Bronchial epithelial cell (primary cell): ENCODE results near the gene SORCS2. TPM values are rescaled to one million over a fixed set of nuclear protein-coding genes. Genes with fewer than 3 reads are reported as not detected.

Experiments
- DNase-seq: peaks from one replicate; pipeline ENCODE4 v3.0.0-alpha.2; 2010; ENCODE audit warnings: low read depth
- FAIRE-seq: peaks from 2 replicates; lab custom pipeline; 2011; peaks lifted over from hg19 to GRCh38; lab: Jason Lieb, UNC
- H3K27me3 ChIP-seq: 2 replicates; pipeline ENCODE4 v1.5.1; 2011; ENCODE audit warnings: low read length; ENCODE audit not compliant: control insufficient read depth, insufficient read depth
- H3K36me3 ChIP-seq: 2 replicates; pipeline ENCODE4 v1.5.1; 2011; ENCODE audit warnings: low read length; ENCODE audit not compliant: control insufficient read depth, insufficient read depth
- H3K4me3 ChIP-seq: 2 replicates; pipeline ENCODE4 v1.5.1; 2011; ENCODE audit warnings: mild to moderate bottlenecking, low read depth, low read length, control low read depth
- CTCF ChIP-seq: IDR thresholded peaks from 2 replicates; pipeline ENCODE4 v1.5.1; 2011; ENCODE audit warnings: mild to moderate bottlenecking, moderate library complexity, low read length, control low read depth, inconsistent platforms; ENCODE audit not compliant: insufficient read depth, severe bottlenecking
- total RNA-seq: library from RNA; depleted of rRNA; stranded (reverse); fragments of >200 nt; gene quantifications from 2 replicates; pipeline ENCODE4 v1.2.1, GENCODE V29; 2014

The SORCS2 gene
- total RNA-seq, 1 donor from 2014 or later, result under 0.01 TPM

DNA sequence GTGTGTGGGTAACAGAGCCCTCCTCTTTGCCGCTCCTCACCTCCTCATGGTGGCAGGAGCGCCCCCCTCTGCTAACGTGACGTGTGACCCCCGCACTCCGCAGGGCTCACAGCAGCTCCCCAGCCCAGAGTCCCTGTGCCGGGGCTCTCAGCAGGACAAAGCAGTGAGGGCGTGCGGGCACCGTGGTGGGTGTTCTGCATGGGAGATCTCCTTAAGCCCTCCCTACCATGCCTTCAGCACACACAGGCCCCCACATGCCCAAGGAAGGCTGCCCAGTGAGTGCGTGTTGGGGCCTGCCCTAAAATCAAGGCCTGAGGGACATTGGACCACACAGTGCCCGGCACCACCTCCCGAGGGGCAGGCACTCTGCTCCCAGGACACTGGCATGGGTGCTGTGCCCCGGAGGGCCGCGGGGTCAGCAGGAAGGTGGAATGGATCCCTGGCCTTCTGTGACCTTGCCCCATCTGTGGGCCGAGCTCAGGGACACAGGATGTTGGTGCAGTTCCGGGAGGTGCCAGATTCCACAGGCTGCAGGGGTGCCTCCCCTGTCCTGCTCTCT lies 232.3 kb downstream of the SORCS2 start:
- no peak for FAIRE-seq
- DNase-seq, result peak; percentile 6
- Histone ChIP-seq H3K4me3 (no peak overlapping the region), H3K27me3 (no peaks in the 10 kb centered on the region), H3K36me3 (no peaks in the 10 kb centered on the region)
- TF ChIP-seq CTCF, result no peak

DNA sequence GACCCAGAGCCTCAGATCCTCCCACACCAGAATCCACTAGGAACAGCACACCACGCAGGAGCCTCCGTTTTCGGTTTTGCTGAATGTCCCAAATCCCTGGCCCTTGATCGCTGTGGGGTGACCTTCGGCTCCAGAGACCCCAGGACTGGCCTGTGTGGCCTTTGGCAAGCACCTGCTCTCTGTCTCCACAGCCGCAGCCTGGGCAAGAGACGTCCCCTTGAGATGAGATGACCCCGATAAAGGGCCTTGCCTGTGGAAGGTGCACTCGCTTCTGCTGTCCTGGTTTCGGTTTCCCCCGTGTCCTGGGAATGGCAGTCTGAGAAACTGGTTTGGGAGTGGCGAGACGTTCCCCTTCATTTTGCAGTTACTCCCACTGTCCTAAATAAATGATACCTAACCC lies 232.8 kb downstream of the SORCS2 start:
- FAIRE-seq (no peak), DNase-seq (no peak)
- H3K4me3 ChIP-seq, result no peak overlapping the region
- H3K36me3 ChIP-seq, result no peaks in the 10 kb centered on the region
- no peak for TF ChIP-seq CTCF
- H3K27me3 ChIP-seq, result no peaks in the 10 kb centered on the region

- no peaks in the 10 kb centered on the region for H3K36me3 ChIP-seq
- no peak overlapping the region for H3K4me3 ChIP-seq
- TF ChIP-seq CTCF, result no peak
- DNase-seq (no peak), FAIRE-seq (no peak)
- no peaks in the 10 kb centered on the region for H3K27me3 ChIP-seq
These were observed 233.5 kb downstream of the SORCS2 start for GRCh38 chr4:7425591-7426468.

DNA sequence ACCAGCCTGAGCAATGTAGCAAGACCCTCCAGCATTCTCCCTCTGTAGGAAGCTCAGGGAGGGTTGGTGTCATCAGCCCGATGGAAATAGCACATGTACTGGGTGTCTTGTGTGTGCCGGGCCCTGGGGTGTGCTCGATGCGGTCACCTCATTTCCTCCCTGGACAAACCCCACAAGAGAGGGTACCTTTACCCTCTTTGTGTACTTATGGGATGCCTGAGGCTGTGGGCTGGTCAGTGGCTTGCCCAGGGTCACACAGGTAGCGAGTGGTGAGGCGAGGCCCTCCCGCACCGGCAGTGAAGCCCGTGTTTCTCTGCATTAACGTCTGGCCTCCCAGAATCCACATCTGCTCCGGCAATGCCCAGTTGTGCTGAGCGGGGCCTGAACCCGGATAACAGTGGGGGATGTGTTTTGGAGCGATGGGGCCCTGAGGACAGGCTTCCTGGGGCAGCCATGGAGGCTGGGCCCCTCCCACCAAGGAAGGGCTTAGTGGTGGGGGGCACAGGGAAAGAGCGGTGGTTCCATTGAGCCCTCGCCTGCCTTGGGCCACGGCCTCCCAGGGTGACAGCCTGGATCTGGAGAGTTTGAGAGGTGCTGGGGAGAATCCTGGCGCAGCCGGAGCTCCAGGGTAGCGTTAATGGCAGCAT lies 234.3 kb downstream of the SORCS2 start:
- H3K4me3 ChIP-seq, result no peak overlapping the region
- TF ChIP-seq CTCF, result no peak
- DNase-seq (no peak), FAIRE-seq (no peak)
- no peaks in the 10 kb centered on the region for H3K27me3 ChIP-seq
- H3K36me3 ChIP-seq, result no peaks in the 10 kb centered on the region

DNA sequence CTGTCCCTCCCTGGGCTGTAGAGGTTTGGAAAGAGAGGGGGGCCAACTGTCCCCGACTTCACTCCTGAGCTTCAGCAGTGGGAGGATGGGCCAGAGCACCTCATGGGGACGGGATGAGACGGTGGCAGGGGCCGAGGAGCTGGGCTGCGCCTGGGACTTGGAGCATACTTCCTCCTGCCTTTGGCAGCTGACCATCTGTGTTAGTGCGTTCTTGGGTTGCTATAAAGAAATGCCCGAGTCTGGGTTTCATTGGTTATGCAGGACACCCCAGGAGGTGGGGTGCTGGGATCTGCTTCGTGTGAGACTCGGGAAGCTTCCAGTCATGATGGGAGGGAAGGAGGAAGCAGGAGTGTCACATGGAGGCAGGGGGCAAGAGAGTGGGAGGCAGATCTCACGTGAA lies 235.0 kb downstream of the SORCS2 start:
- no peak overlapping the region for H3K4me3 ChIP-seq
- DNase-seq, result no peak
- no peaks in the 10 kb centered on the region for H3K27me3 ChIP-seq
- no peaks in the 10 kb centered on the region for H3K36me3 ChIP-seq
- FAIRE-seq, result no peak
- no peak for TF ChIP-seq CTCF
